Osteoblast (primary cell): ENCODE data around the gene TMCC2. TPM values are rescaled to one million over a fixed set of nuclear protein-coding genes. Genes with fewer than 3 reads are reported as not detected.

Source experiments
- DNase-seq: peaks from one replicate; pipeline ENCODE4 v3.0.0; 2011; ENCODE audit warnings: low spot score, mixed read lengths; ENCODE audit not compliant: insufficient read length; ENCODE audit errors: missing footprints
- H2AFZ ChIP-seq: 2 replicates; pipeline ENCODE4 v1.6.0; 2011; ENCODE audit warnings: mild to moderate bottlenecking, low read length
- H3K27ac ChIP-seq: 2 replicates; pipeline ENCODE4 v1.5.1; 2011; ENCODE audit warnings: mild to moderate bottlenecking, low read depth, low read length, moderate library complexity
- H3K27me3 ChIP-seq: 2 replicates; pipeline ENCODE4 v1.6.0; 2012; ENCODE audit warnings: mild to moderate bottlenecking, control low read depth, inconsistent platforms, low read length, moderate library complexity; ENCODE audit not compliant: insufficient read depth
- H3K36me3 ChIP-seq: 2 replicates; pipeline ENCODE4 v1.5.1; 2011; ENCODE audit warnings: mild to moderate bottlenecking, low read length, control low read depth, moderate library complexity; ENCODE audit not compliant: insufficient read depth
- H3K4me1 ChIP-seq: 2 replicates; pipeline ENCODE4 v1.5.1; 2011; ENCODE audit warnings: mild to moderate bottlenecking, low read length, control low read depth, moderate library complexity; ENCODE audit not compliant: insufficient read depth
- H3K4me2 ChIP-seq: 2 replicates; pipeline ENCODE4 v1.6.0; 2011; ENCODE audit warnings: mild to moderate bottlenecking, low read length; ENCODE audit not compliant: insufficient read depth
- H3K4me3 ChIP-seq: fragments of 200-600 bp; sonication (generic); 3 replicates; pipeline ENCODE4 v1.5.1; 2012; ENCODE audit warnings: mild to moderate bottlenecking, low read length, inconsistent platforms; ENCODE audit not compliant: insufficient read depth
- H3K79me2 ChIP-seq: 2 replicates; pipeline ENCODE4 v1.6.0; 2012; ENCODE audit warnings: mild to moderate bottlenecking, low read length, control low read depth, inconsistent platforms; ENCODE audit not compliant: insufficient read depth
- H3K9me3 ChIP-seq: 2 replicates; pipeline ENCODE4 v1.5.1; 2011; ENCODE audit warnings: low read depth, low read length, control low read depth
- H4K20me1 ChIP-seq: 2 replicates; pipeline ENCODE4 v1.6.0; 2012; ENCODE audit warnings: mild to moderate bottlenecking, low read length, control low read depth; ENCODE audit not compliant: insufficient read depth
- total RNA-seq: library from RNA; depleted of rRNA; stranded (reverse); fragments of >200 nt; gene quantifications from 2 replicates; pipeline ENCODE4 v1.2.3, GENCODE V29; 2012
- TF ChIP-seq, protein P1 (sequence below): IDR thresholded peaks from 2 replicates; pipeline ENCODE4 v1.5.1; 2011; ENCODE audit warnings: mild to moderate bottlenecking, low read depth, low read length, moderate library complexity; ENCODE audit errors: extremely low read depth

The TMCC2 gene
- total RNA-seq, 1 donor: 1.8 TPM

DNA sequence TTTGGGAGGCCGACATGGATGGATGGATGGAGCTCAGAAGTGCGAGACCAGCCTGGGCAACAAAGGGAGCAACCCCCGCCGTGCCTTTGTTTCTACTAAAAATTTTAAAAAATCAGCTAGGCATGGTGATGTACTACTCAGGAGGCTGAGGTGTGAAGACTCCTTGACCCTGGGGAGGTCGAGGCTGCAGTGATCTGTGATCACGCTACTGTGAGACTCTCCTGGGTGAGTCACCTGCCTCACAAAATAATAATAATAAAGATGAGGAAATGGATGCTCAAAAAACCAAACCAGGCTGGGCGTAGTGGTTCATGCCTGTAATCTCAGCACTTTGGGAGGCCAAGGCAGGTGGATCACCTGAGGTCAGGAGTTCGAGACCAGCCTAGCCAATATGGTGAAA lies 35.5 kb upstream of the TMCC2 start:
- H3K27ac ChIP-seq: no peak overlapping the region
- H2AFZ ChIP-seq: no peak overlapping the region
- peaks cover 44% of the 10 kb centered on the region for H4K20me1 ChIP-seq
- H3K9me3 ChIP-seq: no peaks in the 10 kb centered on the region
- peaks cover 87% of the 10 kb centered on the region for H3K79me2 ChIP-seq
- H3K27me3 ChIP-seq: no peaks in the 10 kb centered on the region
- H3K4me2 ChIP-seq: no peak overlapping the region
- TF ChIP-seq, protein P1, sequence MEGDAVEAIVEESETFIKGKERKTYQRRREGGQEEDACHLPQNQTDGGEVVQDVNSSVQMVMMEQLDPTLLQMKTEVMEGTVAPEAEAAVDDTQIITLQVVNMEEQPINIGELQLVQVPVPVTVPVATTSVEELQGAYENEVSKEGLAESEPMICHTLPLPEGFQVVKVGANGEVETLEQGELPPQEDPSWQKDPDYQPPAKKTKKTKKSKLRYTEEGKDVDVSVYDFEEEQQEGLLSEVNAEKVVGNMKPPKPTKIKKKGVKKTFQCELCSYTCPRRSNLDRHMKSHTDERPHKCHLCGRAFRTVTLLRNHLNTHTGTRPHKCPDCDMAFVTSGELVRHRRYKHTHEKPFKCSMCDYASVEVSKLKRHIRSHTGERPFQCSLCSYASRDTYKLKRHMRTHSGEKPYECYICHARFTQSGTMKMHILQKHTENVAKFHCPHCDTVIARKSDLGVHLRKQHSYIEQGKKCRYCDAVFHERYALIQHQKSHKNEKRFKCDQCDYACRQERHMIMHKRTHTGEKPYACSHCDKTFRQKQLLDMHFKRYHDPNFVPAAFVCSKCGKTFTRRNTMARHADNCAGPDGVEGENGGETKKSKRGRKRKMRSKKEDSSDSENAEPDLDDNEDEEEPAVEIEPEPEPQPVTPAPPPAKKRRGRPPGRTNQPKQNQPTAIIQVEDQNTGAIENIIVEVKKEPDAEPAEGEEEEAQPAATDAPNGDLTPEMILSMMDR: no peak
- H3K36me3 ChIP-seq: peaks cover 3% of the 10 kb centered on the region
- no peaks in the 10 kb centered on the region for H3K4me1 ChIP-seq
- H3K4me3 ChIP-seq: no peak overlapping the region
- DNase-seq: no peak

GRCh38 chr1:205199090-205199930 lies 28.4 kb upstream of the TMCC2 start:
- peaks cover 18% of the 10 kb centered on the region for H4K20me1 ChIP-seq
- H3K79me2 ChIP-seq: peaks cover 69% of the 10 kb centered on the region
- H3K4me3 ChIP-seq: no peak overlapping the region
- DNase-seq: peak; percentile 83
- H3K4me2 ChIP-seq: peak overlapping the region; percentile 60
- H3K9me3 ChIP-seq: no peaks in the 10 kb centered on the region
- H3K27me3 ChIP-seq: no peaks in the 10 kb centered on the region
- H3K27ac ChIP-seq: peak overlapping the region; percentile 80
- no peak overlapping the region for H2AFZ ChIP-seq
- peaks cover 18% of the 10 kb centered on the region for H3K4me1 ChIP-seq
- no peaks in the 10 kb centered on the region for H3K36me3 ChIP-seq
- TF ChIP-seq, protein P1: peak; percentile 27

GRCh38 chr1:205199931-205200299 lies 27.8 kb upstream of the TMCC2 start:
- Histone ChIP-seq H4K20me1 (peaks cover 22% of the 10 kb centered on the region), H3K27me3 (no peaks in the 10 kb centered on the region), H3K4me3 (no peak overlapping the region), H3K9me3 (no peaks in the 10 kb centered on the region), H2AFZ (no peak overlapping the region), H3K4me1 (peaks cover 24% of the 10 kb centered on the region), H3K4me2 (peak overlapping the region; percentile 60), H3K27ac (peak overlapping the region; percentile 80), H3K79me2 (peaks cover 72% of the 10 kb centered on the region), H3K36me3 (no peaks in the 10 kb centered on the region)
- TF ChIP-seq, protein P1: no peak
- no peak for DNase-seq

GRCh38 chr1:205204552-205204951 lies 23.2 kb upstream of the TMCC2 start:
- TF ChIP-seq, protein P1: no peak

More at GRCh38 chr1:205204552-205204951, 23.2 kb upstream of the TMCC2 start:
- Histone ChIP-seq H3K4me1 (peaks cover 20% of the 10 kb centered on the region), H3K36me3 (no peaks in the 10 kb centered on the region), H3K4me2 (peak overlapping the region; percentile 65), H3K27me3 (no peaks in the 10 kb centered on the region), H2AFZ (no peak overlapping the region), H3K27ac (peak overlapping the region; percentile 90), H3K79me2 (peaks cover 78% of the 10 kb centered on the region), H3K9me3 (no peaks in the 10 kb centered on the region), H3K4me3 (no peak overlapping the region), H4K20me1 (peaks cover 10% of the 10 kb centered on the region)
- no peak for DNase-seq
